T-helper 1 cell treated with Interleukin-12 subunit alpha and Interleukin-12 subunit beta and Interleukin-4 antibody, amounts not matched to agents 30 μg/mL and 1 μg/mL, for 36 hours (primary cell): Measurements from ENCODE around the gene LRRC55.

Experiments
- H3K27ac Mint-ChIP-seq: one replicate; pipeline ENCODE4 v1.8.0; 2021; ENCODE audit warnings: mild to moderate bottlenecking, mixed read lengths
- H3K27me3 Mint-ChIP-seq: one replicate; pipeline ENCODE4 v1.8.0; 2021; ENCODE audit warnings: low read depth, mixed read lengths
- H3K36me3 Mint-ChIP-seq: one replicate; pipeline ENCODE4 v1.8.0; 2021; ENCODE audit warnings: low read depth, mixed read lengths
- H3K4me1 Mint-ChIP-seq: one replicate; pipeline ENCODE4 v1.8.0; 2021; ENCODE audit warnings: low read depth, mixed read lengths
- H3K4me3 Mint-ChIP-seq: one replicate; pipeline ENCODE4 v1.8.0; 2021; ENCODE audit warnings: mild to moderate bottlenecking, moderate library complexity, mixed read lengths
- H3K9me3 Mint-ChIP-seq: one replicate; pipeline ENCODE4 v1.8.0; 2021; ENCODE audit warnings: mixed read lengths

The LRRC55 gene

DNA sequence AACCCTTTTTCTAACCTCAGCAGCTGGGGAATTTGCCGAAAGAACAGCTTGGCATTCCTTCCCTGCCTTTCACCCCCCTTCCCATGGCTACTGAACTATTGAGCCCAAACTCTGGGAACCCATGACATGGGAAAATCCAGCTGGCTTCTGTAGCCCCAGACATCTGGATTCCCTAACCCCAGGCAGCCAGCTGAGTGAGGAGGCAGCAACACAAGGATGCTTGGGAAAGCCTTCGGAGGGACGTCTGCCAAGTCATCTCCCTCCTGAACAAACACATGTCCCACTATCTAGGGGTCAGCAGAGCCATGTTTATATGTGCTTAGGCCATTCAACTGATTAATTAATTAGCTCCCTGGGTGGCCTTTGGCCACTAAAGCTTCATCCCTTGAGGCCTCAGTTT is 21.6 kb downstream of the LRRC55 start:
- no peaks in the 10 kb centered on the region for H3K4me1 Mint-ChIP-seq
- no peak overlapping the region for H3K27ac Mint-ChIP-seq
- H3K27me3 Mint-ChIP-seq = peaks cover under 1% of the 10 kb centered on the region
- H3K4me3 Mint-ChIP-seq = no peak overlapping the region
- H3K36me3 Mint-ChIP-seq = no peaks in the 10 kb centered on the region
- no peaks in the 10 kb centered on the region for H3K9me3 Mint-ChIP-seq

DNA sequence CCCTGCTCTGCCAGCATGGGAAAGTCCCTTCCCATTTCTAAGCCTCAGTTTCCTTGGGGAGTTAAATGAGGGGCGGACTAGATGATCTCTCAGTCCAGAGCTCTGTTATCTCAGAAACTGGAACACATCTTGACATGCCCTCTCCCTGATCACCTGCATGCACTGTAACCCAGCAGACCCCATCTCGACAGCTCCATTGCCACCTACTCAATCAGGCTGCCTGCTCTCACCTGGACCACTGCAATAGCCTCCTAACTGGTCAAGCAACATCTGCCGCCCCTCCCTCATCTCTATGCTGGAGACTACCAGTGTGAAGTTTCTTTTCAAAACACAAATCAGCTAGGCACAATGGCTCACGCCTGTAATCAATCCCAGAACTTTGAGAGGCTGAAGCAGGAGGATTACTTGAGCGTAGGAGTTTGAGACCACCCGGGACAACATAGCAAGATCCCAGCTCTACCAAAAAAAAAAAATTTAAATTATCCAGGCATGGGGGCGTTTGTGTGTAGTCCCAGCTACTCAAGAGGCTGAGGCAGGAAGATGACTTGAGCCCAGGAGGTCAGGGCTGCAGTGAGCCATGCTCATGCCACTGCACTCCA is 22.2 kb downstream of the LRRC55 start:
- no peaks in the 10 kb centered on the region for H3K36me3 Mint-ChIP-seq
- H3K27me3 Mint-ChIP-seq = peaks cover 7% of the 10 kb centered on the region

DNA sequence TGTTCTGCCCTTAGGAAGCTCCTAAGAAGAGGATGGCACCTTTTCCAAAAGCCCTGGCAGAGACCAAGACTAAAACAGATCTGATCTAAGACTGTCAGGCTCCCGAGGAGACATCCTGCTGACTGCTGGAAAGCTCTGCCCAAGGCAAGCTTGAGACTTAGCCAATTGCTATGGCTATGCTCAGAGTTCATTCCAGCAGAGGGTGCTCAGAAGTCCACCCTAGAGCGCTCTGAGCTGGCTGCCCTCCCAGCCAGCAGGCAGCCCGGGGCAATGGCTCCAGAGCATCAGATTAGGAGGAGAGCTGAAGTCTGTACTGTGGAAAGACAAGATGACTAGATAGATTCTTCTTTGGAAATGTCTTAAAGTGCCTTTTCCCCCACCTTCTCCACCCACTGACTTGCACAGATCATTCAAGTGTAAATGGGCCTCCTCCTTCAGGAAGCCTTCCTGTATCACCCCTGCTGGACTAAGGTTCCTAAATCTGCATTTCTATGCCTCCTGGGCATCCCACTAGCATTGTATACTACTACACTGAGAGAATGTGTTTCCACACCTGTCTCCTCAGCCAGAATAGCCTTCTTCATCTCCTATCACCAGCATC is 23.4 kb downstream of the LRRC55 start:
- Mint-ChIP-seq H3K36me3 (no peaks in the 10 kb centered on the region), H3K9me3 (no peaks in the 10 kb centered on the region), H3K27ac (no peak overlapping the region), H3K4me3 (no peak overlapping the region), H3K27me3 (peaks cover 7% of the 10 kb centered on the region), H3K4me1 (no peaks in the 10 kb centered on the region)

More for the DNA sequence above, 22.2 kb downstream of the LRRC55 start:
- Mint-ChIP-seq H3K4me1 (no peaks in the 10 kb centered on the region), H3K4me3 (no peak overlapping the region), H3K27ac (no peak overlapping the region), H3K9me3 (no peaks in the 10 kb centered on the region)

DNA sequence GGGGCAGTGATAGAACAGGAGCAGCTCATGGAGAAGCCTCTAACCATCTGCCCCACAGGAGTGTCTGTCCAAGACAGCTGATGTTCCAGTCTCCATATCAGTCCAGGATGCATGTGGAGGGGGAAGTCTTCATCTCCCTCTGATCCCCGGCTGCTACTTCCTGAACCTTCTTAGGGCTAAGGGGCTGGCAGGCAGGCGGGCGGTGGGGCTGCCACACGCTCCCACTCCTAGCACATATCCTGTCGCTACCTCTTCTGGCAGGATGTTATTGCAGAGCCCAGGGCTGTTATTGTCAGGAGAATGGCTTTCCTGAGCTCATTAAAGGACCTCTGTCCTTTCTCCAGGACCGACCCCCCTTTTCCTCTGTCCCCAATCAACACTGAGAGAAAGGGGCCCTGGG is 25.4 kb downstream of the LRRC55 start:
- H3K4me3 Mint-ChIP-seq = no peak overlapping the region
- H3K36me3 Mint-ChIP-seq = no peaks in the 10 kb centered on the region
- no peak overlapping the region for H3K27ac Mint-ChIP-seq
- no peaks in the 10 kb centered on the region for H3K4me1 Mint-ChIP-seq
- peaks cover 7% of the 10 kb centered on the region for H3K27me3 Mint-ChIP-seq
- H3K9me3 Mint-ChIP-seq = no peaks in the 10 kb centered on the region

DNA sequence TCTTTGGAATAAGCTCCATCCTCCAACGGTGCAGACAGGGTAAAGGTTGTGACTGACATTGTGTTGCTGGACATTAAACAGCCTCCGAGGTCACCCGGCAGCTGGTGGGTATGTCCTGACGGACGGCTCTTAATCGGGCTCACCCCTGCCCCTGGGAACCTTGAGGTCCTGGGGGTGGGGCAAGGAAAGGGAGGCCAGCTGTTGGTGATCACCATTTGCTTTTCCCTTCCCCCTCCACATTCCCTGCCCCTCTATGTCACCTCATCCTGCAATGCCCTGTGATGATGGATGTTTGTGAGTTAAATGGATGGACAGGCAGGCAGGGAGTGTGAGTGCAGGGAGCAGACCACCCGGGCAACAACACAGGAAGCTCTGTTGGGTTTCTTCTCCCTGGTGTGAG is 29.0 kb downstream of the LRRC55 start:
- Mint-ChIP-seq H3K36me3 (no peaks in the 10 kb centered on the region), H3K4me1 (no peaks in the 10 kb centered on the region), H3K9me3 (no peaks in the 10 kb centered on the region), H3K4me3 (no peak overlapping the region), H3K27me3 (peaks cover 7% of the 10 kb centered on the region), H3K27ac (no peak overlapping the region)

DNA sequence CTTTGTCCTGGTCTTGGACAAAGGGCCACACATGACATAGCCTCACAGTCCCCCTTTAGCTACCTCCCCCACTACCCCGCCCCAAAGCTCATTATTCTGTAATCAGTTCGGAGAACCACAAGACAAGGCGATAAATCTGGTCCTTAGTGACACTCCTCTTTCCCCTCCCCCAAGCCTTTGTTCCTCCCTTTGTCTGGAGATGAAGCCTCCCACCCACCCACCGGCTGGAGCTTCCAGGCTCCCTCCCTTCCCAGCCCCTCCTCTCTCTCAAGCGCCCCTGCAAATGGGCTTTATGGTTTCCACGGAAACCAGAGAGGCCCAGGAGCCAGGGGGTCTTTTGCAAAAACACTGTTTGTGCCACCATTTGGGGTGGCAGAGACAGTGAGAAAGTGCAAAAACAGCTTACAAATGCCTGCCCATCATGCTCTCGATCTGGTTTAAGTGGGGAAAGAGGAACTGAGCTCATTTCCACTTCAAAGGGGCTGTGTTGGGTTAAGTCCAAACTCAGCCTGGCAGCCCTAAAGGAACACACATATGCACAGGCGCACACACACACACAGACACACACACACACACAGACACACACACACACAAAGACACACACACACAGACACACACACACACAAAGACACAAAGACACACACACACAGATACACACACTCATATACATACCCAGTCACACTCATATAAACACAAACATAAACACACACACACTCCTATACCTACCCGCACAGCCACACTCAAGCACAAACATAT is 31.8 kb downstream of the LRRC55 start:
- H3K36me3 Mint-ChIP-seq = no peaks in the 10 kb centered on the region
- H3K4me1 Mint-ChIP-seq = no peaks in the 10 kb centered on the region
- no peak overlapping the region for H3K4me3 Mint-ChIP-seq
- peaks cover 5% of the 10 kb centered on the region for H3K27me3 Mint-ChIP-seq
- no peaks in the 10 kb centered on the region for H3K9me3 Mint-ChIP-seq
- no peak overlapping the region for H3K27ac Mint-ChIP-seq

DNA sequence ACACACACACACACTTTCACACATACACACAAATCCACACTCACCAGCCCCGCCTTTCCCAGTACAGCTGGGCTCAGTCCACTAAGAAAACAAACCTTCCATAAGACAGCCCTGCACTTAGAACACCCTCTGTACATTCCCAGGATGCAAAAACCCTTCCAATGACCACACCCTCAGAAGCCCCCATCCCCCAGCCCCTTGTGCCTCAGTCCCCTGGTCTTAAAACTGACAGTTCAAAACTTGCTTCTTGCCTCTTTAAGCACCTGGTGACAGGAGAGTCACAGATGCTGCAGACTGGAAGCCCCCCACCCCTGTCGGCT is 32.3 kb downstream of the LRRC55 start:
- Mint-ChIP-seq H3K27ac (no peak overlapping the region), H3K9me3 (no peaks in the 10 kb centered on the region), H3K4me1 (no peaks in the 10 kb centered on the region), H3K27me3 (no peaks in the 10 kb centered on the region), H3K36me3 (no peaks in the 10 kb centered on the region), H3K4me3 (no peak overlapping the region)

DNA sequence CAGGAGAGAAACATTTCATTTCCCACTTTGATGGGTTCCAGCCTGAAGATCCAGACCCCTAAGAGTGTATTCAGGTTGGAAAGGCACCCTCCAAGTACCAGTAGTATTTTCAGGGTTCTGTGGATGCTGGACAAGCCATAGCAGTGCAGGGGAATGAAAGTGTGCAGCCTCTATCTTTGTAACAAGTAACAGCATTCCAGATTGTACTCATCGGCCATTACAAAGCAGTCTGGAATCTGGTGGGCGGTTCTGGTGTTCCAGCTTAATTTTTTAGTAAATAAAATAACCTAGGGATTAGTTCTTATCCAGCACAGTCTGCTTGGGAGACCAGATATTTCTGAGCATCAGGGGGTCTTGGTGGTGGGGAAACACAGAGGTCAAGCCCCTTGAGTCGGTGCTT is 32.7 kb downstream of the LRRC55 start:
- Mint-ChIP-seq H3K27ac (no peak overlapping the region), H3K27me3 (no peaks in the 10 kb centered on the region), H3K36me3 (no peaks in the 10 kb centered on the region), H3K9me3 (no peaks in the 10 kb centered on the region), H3K4me3 (no peak overlapping the region), H3K4me1 (no peaks in the 10 kb centered on the region)

DNA sequence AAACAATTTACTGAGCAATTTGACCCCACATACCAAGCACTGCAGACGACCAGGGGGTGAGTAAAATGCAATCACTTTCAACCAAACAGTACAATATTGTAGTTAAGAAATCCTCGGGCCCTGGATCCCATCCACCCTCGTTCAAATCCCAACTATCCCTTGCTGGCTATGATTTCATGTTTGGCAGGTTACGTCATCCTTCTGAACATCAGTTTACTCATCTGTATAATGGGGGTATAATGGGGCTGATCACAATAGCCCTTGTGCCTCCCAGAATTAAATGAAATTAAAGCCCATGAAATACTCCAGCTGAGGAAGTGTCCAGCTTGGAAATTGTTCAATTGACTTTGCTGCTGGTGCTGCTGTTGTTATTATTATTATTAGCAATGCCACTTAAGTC is 34.7 kb downstream of the LRRC55 start:
- Mint-ChIP-seq H3K36me3 (no peaks in the 10 kb centered on the region), H3K4me1 (no peaks in the 10 kb centered on the region), H3K27me3 (no peaks in the 10 kb centered on the region)

DNA sequence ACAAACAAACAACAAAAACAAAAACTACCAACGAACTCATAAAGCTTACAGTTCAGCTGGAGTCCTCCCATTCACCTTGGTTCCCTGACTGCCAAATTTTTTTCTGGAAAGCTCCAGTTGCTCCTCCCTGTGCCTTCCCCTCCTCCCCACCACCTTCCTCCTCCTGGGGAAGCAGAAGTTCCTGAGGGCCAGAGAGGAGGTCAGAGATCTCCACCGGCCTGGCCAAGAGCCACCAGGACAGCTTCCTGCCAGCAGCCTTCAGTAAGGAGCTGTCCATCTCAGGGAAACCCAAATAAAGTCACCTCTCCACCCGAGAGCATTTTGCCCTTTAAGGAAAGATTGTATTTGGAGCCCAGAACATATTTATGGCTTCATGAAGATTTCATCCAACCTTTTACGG is 35.3 kb downstream of the LRRC55 start:
- Mint-ChIP-seq H3K4me3 (no peak overlapping the region), H3K9me3 (no peaks in the 10 kb centered on the region), H3K4me1 (no peaks in the 10 kb centered on the region), H3K27ac (no peak overlapping the region), H3K27me3 (no peaks in the 10 kb centered on the region), H3K36me3 (no peaks in the 10 kb centered on the region)

More for the DNA sequence above, 34.7 kb downstream of the LRRC55 start:
- H3K27ac Mint-ChIP-seq = no peak overlapping the region
- no peaks in the 10 kb centered on the region for H3K9me3 Mint-ChIP-seq
- no peak overlapping the region for H3K4me3 Mint-ChIP-seq

DNA sequence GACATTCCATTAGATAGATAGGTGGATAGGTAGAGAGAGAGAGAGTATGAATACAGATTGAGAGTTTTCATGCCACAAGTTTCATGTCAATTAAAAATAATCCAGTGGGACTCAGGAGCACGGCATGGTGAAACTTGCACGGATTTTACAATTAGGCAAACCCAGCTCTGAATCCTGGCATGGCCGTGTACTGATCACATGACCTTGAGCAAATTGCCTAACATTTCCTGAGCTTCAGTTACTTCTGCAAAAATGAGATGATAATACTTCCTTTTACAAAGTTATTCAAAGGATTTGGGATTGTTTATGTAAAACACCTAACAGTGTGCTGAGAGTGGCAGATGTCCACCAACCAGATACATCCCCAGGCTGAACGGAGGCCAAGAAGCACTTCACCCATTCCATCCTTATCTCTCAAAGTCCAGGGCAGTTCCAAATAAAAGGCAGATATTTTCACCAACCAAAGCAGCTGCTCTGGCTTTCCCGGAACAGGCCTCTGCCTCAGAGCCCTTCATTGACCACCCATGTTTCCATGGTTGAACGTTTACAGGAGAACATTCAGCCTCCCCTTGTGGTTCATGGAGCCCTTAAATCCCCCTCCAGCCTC is 37.4 kb downstream of the LRRC55 start:
- Mint-ChIP-seq H3K36me3 (no peaks in the 10 kb centered on the region), H3K9me3 (no peaks in the 10 kb centered on the region), H3K4me3 (no peak overlapping the region), H3K4me1 (no peaks in the 10 kb centered on the region), H3K27ac (no peak overlapping the region), H3K27me3 (no peaks in the 10 kb centered on the region)

DNA sequence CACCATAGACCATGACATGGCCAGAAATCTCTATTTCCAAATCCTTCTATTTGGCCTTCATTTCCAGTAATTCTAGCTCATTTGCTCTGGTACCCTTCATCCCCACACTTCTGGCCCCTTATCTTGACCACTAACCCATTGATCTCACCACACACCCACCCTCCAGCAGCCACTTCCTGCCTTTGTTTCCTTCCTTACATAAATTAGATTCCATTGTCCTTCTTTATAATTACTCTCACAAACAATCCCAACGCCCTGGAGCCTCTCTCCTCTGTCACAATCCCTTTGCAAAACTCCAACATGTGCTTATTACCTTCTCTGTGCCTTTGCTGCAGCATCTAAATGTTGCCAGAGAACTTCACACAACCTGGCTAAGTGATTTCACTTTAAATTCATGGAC is 40.5 kb downstream of the LRRC55 start:
- Mint-ChIP-seq H3K4me3 (no peak overlapping the region), H3K4me1 (no peaks in the 10 kb centered on the region), H3K9me3 (no peaks in the 10 kb centered on the region), H3K36me3 (no peaks in the 10 kb centered on the region), H3K27ac (no peak overlapping the region), H3K27me3 (no peaks in the 10 kb centered on the region)

DNA sequence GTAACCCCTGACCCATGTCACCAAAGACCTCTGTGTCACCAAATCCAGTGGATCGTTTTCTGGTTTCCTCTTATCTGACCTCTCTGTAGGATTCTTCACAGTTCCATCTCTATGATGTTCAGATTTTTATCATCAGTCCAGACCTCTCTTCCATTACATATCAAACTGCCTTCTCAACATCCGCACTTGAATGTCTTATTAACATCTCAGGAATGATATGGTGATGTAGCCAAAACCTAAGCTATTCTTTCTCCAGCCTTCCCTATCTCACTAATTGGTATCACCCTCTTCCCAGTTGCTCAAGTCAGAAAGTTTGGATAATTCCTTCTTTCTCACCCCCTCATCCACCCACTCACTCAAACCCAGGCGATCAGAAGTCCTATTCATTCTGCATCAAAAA is 41.8 kb downstream of the LRRC55 start:
- Mint-ChIP-seq H3K9me3 (no peaks in the 10 kb centered on the region), H3K4me1 (no peaks in the 10 kb centered on the region), H3K4me3 (no peak overlapping the region), H3K27ac (no peak overlapping the region), H3K36me3 (no peaks in the 10 kb centered on the region), H3K27me3 (no peaks in the 10 kb centered on the region)

DNA sequence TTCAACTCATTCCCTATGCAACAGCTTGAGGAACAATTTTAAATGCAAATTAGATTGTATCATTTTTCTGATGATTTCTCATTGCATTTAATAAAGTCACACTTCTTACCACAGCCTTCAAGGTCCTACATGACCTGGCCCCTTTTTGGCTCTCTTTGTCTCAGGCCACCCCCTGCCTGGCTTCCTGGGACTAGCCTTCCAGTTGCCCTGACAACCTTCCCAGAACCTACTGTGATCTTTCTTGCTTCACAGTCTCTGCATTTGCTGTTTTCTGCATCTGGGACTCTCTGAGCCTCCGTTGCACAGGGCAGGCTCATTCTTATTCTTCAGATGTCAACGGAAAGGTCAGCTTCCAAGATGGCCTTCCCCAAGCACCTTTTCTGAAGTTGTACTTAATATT is 42.4 kb downstream of the LRRC55 start:
- Mint-ChIP-seq H3K27me3 (no peaks in the 10 kb centered on the region), H3K27ac (no peak overlapping the region), H3K9me3 (no peaks in the 10 kb centered on the region), H3K4me1 (no peaks in the 10 kb centered on the region), H3K36me3 (no peaks in the 10 kb centered on the region), H3K4me3 (no peak overlapping the region)

DNA sequence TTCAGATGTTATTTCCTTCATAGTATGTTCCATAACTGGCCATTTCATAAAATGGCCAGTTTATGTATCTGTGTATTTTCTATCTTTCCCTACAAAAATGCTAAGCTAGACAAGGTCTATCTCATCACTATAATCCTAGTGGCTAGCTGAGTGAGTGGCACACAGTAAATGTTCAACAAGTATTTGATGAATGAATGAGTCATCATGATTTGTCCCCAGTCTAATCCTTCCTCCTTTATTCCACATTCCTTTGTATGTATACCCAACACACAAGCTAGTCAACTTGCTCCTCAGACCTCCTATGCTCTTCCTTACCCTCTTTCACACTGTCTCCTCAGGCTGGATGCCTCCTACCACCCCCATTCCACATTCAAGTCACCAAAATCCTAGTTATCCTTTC is 42.8 kb downstream of the LRRC55 start:
- H3K27me3 Mint-ChIP-seq = no peaks in the 10 kb centered on the region
- no peaks in the 10 kb centered on the region for H3K9me3 Mint-ChIP-seq
- H3K36me3 Mint-ChIP-seq = no peaks in the 10 kb centered on the region
- H3K4me1 Mint-ChIP-seq = no peaks in the 10 kb centered on the region
- H3K27ac Mint-ChIP-seq = no peak overlapping the region
- H3K4me3 Mint-ChIP-seq = no peak overlapping the region
